T-helper 1 cell (primary cell): ENCODE data around the gene ADD1.
A peak's percentile ranks its signal among the peaks of the same experiment; 100 is the strongest.

Source experiments
- DNase-seq, 5 donors: peaks; one replicate each; pipeline ENCODE4 v3.0.0-alpha.2; 2012 to 2020

Gene ADD1

DNA sequence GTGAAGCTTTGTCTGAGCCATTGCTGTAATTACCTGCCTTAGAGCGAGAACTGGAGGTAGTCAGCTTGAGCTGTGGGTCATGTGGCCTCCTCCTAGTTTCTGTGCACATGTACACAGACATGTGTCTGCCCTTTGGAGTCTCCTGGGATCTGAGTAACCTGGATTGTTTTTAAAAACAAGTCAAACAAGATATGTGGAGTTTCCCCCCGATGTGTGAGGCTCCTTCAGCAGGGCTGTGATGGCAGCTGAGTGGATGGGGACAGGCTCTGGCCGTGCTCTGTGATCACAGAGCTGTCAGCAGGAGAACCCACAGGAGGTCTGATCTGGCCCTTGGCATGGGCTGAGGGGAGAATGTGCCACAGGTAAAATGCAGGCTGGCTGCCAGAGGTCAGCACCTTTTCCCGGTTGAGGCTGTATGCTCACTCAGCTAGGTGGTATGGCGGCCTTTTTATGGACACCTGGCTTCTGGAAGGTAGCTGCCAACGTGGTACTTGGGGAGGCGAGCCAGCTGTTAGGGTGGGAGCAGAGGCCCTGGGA lies 81.2 kb downstream of the ADD1 start:
- no peak for DNase-seq

DNA sequence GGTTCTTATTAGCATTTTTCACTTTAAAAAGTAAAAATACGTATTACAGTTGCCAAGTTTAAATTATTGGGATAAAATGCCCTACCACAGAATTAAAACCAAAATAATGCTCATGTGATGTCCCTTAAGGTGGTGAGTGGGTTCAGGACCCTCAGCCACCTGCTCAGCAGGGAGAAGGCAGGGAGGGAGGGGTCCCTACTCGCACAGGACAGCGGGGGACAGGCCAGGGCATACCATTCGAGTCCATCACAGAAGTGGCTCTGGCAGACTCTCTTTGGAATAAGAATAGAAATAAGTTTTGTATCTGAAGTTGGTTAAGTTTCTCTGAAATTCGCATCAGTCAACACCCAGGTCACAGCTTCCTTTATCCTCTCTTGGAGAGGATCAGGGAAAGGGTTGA lies 81.9 kb downstream of the ADD1 start:
- no peak for DNase-seq

DNA sequence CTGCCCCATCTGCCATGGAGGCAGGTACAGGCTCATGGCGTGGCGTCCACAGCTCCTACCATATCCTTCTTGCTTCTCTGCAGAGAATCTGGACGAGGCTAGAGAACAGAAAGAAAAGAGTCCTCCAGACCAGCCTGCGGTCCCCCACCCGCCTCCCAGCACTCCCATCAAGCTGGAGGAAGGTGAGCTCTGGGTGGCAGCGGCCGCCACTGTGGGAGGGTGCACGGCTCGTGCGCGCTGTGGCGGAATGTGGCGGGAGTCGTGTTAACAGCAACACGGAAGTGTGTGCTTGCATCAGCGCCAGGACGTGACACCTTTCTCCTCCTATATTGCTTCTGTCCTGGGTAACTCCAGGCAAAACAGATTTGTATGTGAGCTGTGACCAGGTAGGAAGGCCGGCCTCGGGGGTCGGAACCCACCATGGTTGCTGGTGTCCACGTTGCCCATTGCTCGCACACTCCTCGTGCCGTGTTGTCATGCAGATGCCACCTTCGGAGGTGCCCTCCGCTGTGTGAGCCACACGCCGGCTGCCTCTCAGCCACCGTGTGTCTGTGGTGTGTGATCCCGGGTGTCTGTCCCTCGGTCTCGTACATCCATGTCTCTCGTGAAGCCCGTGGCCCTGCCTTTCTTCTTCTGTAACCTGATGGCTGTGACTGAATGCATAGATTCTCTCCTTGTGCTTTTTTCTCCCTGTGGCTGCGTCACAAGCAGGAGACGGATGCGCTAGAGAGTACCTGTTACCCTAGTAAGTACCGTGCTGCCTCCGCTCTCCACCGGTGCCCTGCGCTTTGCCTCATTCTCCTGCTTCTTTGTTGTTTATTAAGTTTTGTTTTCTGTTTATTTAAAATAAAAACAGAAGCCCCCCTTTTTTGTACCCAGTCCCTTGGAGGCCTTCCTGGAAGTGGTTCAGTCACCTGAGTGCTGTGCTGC lies 82.6 kb downstream of the ADD1 start:
- no peak for DNase-seq

DNA sequence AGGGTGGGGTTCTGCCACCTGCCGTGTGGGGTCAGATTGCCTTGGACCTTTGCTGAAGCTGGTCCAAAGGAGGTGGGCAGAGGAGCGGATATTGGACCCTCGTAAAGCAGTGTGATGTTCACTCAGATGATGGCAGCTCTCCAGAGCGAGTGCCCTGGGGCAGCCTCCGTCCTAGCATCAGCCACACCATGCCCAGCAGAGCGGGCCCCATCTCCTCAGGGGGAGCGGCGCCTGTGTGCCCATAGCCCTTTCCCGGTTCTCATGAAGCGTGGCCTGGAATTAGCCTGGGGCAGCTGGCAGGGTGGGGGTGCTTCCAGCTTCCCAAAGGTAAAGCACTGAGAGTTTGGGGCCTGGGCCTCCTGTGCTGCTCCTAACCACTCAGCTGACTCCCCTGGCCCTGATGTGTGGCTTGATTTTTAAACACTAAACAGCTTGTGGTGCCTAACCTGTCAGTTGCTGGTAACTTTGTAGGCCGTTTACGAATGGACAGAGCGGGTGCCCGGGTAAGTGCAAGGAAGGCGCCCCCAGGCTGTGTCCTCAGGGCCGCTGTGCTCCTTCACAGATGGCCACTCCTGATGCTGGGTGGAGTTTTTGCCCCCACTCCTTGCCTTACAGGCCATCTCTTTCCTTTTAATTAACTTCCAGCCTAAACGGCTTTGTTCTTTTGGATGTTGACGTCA lies 83.5 kb downstream of the ADD1 start:
- DNase-seq, result no peak

DNA sequence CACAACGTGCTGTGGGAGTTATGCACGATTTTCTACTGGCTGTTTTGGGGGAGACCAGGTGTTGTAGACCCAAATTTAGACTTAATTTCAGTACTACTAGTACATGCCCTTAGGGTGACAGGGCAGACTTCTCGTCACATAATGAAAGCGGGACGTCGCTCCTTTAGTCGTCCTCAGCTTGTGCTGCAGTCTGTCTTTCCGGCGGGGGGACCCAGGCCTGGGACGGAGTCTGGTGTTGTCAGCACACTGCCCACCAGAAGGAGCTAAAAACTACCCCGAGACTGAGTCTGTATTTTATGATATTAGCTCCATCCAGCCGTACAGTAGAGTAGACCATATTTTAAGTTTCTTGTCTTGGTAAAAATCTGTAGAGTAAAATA lies 84.0 kb downstream of the ADD1 start:
- no peak for DNase-seq

DNA sequence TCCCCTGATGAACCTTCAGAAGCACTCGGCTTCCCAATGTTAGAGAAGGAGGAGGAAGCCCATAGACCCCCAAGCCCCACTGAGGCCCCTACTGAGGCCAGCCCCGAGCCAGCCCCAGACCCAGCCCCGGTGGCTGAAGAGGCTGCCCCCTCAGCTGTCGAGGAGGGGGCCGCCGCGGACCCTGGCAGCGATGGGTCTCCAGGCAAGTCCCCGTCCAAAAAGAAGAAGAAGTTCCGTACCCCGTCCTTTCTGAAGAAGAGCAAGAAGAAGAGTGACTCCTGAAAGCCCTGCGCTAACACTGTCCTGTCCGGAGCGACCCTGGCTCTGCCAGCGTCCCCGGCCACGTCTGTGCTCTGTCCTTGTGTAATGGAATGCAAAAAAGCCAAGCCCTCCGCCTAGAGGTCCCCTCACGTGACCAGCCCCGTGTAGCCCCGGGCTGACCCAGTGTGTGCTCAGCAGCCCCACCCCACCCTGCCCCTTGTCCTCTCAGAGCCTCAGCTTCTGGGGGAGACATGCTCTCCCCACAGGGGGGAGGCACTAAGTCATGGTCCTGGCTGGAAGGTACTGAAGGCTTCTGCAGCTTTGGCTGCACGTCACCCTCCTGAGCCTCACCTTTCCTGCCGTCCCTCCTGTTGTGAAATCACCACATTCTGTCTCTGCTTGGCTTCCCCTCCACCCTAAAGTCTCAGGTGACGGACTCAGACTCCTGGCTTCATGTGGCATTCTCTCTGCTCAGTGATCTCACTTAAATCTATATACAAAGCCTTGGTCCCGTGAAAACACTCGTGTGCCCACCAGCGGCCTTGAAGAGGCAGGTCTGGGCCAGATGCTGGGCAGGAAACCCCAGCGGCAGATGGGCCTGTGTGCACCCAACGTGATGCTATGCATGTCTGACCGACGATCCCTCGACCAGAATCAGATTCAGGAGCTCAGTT lies 84.9 kb downstream of the ADD1 start:
- DNase-seq, result no peak

DNA sequence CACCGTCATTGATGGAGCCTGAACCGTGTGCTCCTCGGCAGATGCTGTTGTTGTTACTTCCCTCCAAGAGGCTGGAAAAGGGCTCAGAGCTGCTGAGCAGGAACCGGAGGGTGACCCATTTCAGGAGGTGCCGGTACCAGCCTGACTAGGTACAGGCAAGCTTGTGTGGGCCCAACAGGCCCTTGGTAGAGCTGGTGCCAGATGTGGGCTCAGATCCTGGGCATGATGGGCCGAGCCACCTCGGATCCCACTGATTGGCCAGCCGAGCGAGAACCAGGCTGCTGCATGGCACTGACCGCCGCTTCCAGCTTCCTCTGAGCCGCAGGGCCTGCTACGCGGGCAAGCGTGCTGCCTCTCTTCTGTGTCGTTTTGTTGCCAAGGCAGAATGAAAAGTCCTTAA lies 85.8 kb downstream of the ADD1 start:
- DNase-seq, result no peak

DNA sequence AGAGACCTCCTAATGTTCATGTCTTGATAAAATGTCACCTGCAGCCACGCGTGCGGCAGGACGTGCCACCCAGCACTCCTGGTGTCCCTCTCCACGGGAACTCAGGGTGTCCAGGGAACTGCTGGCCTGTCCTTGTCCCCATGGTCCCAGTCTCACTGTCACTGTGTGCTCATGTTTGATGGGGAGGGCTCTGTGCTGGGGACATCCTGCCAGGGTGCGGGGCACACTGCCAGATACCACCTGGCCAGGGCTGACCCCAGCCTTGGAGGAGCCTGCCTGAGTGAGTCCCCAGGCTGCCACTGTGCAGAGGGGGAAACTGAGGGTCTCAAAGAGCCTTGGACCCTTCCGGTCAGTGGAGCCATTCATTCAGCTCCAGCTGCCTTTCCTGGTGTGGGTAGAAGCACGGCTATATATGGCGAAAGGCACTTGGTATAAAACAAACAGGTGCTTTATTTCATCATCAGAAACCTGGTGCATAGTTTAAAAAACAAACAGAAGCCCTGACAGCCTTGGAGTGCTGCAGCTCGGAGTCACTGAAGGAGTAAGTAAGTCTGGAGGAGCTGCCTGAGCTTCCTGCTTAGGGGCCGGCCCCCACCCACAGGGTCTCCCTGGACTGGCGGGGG lies 86.6 kb downstream of the ADD1 start:
- DNase-seq, result no peak

DNA sequence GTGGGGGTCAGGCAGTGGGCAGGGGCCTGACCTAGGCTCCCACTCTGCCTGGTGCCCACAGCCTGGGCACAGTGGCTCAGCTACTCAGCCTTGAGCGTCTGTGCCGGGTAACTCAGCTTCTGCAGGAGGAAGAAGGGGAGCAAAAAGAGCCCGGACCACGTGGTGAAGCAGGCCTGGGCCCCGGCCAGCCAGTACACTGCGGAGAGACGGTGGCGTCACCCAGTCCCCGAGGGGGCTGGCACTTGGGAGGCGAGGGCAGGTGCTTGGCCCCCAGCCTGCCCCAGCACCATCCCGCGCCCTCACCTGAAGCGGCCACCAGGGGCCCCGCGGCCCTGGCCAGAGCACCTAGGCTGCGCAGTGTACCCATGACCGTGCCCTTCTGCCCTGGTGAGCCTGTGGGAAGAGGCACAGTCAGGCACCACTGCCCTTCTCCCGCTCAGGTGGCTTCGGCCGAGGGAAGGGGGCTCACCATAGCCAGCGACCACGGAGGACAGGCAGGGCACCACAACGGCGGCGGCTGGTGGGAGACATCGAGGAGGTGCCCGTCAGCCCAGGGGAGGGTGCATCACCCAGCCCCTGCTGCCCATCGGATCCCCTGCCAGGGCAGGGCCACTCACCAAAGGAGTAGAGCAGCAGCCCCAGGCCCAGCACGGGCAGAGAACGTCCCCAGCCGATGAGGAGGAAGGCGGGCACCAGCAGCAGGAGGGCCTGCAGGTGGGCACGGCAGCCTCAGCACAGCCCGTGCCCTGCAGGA lies 87.3 kb downstream of the ADD1 start:
- DNase-seq, result no peak

DNA sequence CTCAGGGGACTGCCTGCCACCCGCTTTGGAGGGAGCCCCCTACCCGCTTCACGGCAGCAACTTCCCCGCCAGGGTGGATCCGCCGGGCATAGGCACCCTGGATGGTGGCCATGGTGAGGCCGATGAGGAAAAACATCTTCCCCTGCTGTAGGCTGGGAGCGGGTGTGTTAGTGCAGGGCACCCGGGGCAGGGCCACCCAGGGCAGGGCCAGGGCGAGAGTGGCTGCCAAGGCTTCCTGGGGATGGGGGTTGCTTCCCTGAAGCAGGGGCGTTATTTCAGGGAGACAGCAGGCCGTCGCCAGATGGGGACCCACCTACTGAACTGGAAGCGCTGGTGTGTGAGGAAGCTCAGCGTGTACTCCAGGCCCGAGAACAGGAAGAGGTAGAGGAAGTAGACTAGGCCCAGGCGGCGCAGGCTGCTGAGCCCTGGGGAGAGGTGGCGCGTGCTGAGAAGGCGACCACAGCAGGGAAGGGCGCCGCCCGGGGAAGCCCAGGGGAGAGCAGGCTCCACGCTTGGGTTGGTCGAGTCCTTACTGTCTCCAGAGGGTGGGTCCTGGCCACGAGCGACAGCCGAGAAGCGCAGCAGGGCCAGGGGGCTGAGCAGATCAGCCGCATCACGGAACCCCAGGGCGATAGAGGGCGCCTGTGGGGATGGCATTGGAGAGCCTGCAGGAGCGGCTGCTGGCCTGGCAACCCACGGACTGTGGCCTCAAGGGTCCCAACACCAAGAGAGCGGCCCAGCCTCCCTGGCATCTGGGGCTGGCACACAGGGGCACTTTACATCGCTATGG lies 88.1 kb downstream of the ADD1 start:
- peak; percentile 36 to 71 (median 42) for DNase-seq

DNA sequence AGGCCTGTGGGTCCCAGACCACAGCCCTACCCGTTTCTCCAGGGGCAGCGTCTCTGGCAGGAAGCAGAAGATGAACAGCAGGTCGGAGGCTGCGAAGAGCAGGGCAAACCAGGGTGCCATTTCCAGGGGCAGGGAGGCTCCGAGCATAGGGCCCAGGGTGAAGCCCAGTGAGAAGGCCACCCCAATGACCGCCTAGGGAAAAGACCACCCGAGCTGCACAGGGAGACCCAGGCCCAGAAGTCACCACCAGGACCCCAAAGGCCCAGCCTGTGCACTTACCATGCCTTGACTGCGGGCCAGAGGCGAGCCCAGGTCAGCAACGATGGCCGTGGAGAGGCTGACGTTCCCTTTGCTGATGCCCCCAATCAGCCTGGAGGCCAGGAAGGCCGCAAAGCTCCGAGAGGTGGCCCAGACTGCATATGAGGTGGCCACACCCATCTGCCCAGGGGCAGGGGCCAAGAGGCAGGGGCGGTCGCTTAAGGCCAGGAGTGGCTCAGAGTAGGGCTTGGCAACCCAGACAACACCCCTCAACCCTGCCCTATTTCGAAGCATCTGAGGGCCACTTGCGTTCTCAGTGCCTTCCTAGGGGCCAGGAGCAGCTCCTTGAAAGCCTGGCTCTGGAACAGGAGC lies 88.8 kb downstream of the ADD1 start:
- no peak for DNase-seq

DNA sequence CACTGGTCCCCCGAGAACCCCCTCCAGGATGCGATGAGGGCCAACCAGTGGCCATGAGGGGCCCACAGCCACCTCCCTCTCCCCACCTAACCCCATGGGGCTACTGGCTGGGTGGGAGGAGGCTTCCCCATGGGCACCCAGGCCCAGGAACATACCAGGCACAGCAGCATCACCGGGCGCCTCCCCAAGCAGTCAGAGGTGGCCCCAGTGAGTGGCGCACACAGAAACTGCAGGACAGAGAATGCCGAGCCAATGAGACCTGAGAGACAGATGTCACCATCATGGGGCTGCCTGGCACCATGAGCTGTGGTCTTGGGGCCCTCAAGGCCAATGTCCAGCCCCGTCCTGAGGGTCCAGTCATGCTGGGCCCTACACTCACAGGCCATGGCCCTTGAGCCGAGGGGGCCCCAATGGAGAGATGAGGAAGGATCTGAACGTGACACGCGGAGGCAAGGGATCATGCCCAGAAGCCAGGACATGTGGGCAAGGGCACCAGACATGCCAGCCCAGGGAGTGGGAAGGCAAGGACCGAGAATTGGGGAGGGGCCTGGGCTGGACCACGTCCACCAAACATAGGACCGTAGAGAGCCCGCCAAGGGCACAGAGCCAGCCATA lies 89.4 kb downstream of the ADD1 start:
- peak in 1 of 5 donors; percentile 40 for DNase-seq

DNA sequence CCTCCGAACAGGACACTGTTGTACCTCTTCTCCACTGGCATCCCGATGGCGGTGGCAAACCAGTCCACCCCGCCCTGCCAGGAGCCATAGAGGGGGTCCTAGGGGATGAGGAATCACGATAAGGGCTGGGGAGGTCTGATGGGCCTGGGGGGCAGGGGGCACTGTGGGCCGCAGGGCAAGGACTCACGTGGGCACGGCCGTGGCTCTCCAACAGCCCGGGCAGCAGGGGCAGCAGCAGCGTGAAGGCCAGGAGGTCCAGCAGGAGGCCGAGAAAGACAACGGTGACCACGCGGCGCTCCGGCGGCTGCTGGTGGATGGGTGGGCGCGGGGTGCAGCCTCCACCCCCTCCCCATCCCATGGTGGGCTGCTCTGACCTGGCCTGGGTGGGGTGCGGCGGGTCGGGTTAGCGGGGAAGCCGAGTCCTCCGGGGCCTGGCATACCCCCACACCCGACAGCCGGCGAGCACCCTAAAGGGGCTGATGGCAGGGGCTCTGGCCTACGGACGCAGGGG lies 90.0 kb downstream of the ADD1 start:
- no peak for DNase-seq

DNA sequence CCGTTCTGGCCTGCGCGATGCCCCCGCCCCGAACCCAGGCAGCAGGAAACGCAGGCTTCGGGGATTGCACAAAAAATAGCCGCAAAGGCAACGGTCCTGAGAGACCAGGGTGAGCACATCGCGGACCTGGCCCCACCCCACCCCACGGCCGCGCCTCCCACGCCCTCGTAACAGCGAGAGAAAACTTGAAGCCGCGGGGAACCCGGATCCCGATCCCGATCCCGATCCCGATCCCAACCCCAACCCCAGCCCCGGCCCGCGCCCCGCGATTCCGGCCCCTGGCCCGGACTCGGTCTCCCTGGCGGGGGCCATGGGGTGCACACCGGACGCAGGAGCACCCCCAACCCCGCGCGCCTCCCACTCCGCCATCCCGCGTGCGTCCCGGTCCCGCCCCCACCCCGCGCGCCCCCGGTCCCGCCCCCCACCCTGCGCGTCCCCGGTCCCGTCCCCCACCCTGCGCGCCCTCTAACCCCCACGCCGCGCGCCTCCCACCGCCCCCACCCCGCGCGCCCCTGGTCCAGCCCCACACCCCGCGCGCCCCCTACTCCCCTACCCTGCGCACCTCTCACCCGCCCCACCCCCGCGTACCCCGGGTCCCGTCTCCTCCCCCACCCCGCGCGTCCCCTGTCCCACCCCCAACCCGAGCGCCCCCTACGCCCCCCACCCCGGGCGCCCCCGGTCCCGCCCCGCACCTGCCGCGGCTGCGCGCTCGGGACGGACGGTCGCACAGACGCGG lies 90.6 kb downstream of the ADD1 start:
- DNase-seq, result peak; percentile 39 to 67 (median 49)

DNA sequence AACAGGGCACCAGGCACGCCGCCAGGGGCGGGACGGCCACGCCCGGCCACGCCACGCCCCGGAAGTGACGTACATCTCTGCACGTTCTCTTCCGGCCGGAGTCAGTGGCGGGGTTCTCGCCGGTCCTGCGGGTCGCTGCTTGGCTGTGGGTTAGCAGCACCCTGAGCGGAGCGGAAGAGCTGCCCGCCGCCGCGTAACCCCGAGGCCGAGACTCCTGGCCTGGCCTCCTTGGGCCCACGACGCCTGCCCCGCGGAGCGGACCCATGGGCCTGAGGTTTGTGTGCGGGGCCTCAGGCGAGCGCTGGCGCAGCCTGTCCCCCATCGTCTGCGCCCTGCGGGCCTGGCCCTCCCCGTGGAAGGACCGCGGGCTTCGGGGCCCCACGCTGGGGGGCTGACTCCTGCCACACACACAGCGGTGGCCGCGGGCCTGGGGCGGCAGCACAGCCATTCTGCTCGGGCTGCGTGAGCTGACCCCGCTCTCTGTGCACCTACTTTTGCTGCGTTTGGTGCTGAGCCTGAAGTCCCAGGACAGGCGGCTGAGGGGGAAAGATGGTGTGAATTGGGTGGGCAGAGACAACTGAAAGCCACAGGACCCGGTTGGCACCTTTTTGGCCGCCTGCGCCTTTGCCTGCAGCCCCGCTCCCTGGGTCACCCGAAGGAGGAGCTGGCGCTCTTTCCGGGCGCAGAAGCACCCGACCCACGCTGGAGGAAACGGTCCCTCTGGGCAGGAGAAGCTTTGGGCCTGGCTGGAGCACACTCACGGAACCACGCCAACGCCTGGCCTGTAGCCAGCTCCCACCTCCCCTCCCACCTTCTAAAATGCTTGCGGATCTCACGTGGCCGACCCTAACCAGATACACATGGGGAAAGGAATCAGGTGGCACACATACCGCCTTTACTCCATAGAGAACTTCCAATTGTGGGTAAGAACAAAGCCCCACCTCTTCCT lies 91.4 kb downstream of the ADD1 start:
- peak; percentile 92 to 98 (median 94) for DNase-seq

DNA sequence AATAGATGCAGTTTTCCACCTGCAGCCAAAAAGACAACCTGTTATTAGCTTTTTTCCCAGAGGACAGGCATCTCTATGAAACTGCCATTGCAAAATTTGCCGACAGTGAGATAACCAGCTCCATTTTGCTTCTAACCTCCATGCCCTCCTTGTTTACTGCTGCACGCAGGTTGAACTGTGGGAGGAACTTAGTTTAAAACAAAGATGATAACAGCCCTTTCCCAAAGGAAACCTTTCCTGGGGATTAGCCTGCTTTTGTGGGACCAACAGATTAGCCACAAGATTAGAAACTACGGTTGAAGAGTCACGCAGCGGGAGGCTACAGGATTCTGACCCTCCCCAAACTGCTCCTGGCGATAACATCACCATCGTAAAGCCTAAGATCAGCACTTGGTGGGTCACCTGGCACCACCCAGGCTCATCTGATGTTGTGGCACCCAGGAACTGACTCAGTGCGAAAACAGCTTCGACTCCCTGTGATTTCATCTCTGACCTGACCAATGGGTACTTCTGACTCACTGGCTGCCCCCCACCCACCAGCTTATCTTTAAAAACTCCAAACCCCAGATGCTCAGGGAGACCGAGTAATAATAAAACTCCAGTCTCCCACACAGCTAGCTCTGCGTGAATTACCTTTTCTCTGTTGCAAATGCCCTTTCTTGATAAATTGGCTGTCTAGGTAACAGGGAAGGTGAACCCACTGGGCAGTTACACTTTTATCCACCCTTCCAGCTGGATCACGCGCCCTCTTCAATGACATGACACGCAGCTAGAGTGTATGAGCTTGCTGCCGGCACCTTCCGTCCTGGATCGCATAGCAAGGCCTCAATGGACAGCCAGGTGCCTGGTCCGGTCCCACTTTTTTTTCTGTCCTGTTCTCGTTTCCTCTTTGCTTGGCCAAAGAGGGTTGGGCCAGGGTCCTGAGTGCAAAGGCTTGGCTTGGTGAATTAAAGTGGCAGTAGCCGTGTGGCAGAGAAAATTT lies 92.4 kb downstream of the ADD1 start:
- DNase-seq, result peak in 3 of 5 donors; percentile 38 to 86 (median 40)
